ENCODE measurements around the gene LILRA2. TPM values are rescaled to one million over a fixed set of nuclear protein-coding genes. Genes with fewer than 3 reads are reported as not detected.
"Not testable (repeated sequence)": the region's sequence is repeated elsewhere in the genome, so short reads cannot be mapped to it uniquely, and the experiment has no call there.

LILRA2 gene
- total RNA-seq, 1 experiment from 2014 or later: not detected

DNA sequence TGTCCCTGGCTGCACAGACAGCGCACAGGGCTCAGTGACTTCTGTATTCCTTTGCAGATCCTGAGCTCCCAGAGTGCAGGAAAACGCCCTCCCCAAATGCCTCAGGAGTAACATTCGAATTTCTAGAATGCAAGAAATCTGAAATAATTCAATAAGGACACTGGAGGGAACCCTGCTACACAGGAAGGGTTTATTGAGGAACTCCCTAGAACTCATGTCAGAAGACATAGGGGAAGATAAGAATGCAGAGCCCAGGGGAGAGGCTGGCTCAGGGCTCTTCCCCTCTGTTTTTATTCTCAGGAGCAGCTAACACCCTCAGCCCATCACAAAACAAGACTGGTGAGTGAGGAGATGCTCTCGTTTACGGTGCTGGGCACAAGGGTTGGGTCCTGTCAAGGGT is 26.6 kb downstream of the LILRA2 start:
- no peak for DNase-seq (ENCODE audit: low spot score)
- in situ Hi-C loops (cut with HindIII; ENCODE audit: low sequenced_read_pairs): no loop called here

DNA sequence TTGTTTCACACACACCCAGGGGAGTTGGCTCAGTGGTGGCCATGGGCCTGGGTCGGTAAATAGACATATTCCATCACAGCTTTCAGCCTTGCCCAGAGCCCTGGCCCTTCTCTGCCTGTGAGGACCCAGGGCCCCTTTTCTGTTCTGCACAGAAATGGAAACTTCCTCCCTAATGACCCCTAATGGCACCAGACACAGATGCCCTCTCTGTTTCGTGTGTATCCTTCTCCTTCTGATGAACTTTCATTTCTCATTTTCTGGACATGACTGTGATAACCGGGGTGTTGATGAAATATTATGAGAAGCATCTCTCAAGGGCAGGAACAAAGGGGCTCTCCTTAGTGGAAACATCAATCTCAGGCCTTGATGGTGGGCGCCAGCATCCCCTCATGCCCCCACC is 32.6 kb downstream of the LILRA2 start:
- DNase-seq (ENCODE audit: low spot score): no peak
- in situ Hi-C loops (cut with HindIII; ENCODE audit: low sequenced_read_pairs): no loop called here

DNA sequence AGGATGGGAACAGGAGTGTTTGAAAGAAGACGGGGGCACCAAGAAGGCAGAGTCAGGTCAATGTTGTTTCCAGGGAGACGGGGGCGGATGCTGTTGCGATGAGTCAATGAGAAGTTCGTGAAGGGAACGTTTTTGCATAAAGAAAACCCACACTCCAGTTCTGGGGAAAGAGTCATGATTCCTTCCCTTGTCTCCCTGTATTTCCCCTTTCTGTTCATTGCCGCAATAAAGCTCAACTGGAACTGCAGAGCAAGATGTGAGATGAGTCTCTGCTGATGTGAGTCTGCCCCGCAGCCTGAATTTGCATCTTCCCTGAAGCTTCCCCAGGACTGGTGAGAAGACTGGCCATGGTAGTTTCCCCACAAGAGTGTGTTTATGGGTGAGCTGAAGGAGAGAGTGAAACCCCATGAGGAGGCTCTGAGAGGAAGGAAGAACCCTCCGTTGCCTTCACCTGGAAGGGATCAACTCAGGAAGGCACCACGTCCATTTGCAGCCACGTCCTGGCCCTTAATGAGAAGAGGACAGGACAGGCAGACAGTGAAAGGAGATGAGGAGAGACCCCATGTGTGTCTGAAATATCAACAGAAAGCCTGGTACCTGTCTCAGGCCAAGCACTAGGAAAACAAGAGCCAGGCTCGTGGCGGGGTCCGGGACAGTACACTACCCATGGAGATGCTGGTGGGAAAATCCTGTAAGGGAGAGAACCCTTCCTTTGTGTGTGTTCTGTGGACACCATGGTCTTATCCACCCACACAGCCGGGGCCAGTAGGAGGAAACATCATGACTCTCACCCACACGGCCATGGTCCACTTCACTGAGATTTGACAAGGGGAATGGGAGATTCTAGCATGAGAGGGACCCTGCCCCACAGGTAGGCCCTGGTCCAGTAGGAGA is 33.5 kb downstream of the LILRA2 start:
- in situ Hi-C loops (cut with HindIII; ENCODE audit: low sequenced_read_pairs): no loop called here
- DNase-seq (ENCODE audit: low spot score): no peak

DNA sequence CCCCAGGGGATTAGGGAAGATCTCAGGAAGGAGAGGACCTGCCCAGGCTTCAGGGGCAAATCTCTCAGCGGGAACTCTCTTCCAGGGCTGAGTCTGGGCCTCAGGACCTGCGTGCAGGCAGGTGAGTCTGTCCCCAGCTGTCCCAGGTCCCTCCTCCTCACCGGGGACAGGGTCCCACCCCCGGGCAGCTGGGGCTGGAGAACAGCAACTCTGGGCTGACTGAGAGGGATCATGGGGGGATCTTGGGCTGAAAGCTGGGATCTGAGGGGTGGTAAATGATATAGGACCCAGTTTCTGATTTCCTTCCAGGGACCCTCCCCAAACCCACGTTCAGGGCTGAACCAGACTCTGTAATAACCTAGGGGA is 34.2 kb downstream of the LILRA2 start:
- in situ Hi-C loops (cut with HindIII; ENCODE audit: low sequenced_read_pairs): no loop called here
- DNase-seq (ENCODE audit: low spot score): no peak

DNA sequence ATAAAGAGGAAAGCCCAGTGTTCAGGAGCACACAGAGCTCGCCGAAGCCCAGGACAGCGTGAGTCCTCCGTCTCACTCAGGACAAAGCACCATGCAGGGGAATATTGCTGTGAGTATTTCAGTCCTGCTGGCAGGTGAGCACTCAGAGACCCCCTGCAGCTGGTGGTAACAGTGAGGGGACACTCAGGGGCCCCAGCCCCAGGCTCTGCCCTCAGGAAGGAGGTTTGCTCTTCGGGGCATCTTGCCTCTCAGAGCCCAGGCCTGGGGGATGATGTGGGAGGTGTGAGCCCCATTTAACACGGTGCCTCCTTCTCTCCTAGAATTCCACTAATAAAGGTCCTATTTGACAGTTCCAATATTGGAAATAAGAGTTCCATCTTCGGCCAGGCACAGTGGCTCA is 34.6 kb downstream of the LILRA2 start:
- in situ Hi-C loops (cut with HindIII; ENCODE audit: low sequenced_read_pairs): no loop called here
- DNase-seq (ENCODE audit: low spot score): no peak

DNA sequence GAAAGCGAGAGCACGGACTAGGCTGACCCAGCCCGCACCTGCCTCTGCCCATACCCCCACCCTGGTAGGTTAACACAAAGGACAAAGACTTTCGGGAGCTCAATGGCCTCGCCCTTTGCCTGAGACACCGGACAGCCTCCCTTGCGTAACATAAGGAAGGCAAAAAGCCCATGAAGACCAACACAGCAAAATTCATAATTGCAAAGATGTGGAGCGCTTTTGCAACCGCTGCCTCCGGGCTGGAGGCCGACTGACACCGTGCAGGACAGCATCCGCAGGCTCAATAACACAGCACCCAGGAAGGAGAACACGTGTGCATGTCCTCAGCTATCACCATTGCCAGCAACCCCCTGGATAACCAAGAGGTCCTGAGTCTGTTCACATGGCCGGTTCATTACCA is 35.2 kb downstream of the LILRA2 start:
- in situ Hi-C loops (cut with HindIII; ENCODE audit: low sequenced_read_pairs): no loop called here
- DNase-seq (ENCODE audit: low spot score): no peak

DNA sequence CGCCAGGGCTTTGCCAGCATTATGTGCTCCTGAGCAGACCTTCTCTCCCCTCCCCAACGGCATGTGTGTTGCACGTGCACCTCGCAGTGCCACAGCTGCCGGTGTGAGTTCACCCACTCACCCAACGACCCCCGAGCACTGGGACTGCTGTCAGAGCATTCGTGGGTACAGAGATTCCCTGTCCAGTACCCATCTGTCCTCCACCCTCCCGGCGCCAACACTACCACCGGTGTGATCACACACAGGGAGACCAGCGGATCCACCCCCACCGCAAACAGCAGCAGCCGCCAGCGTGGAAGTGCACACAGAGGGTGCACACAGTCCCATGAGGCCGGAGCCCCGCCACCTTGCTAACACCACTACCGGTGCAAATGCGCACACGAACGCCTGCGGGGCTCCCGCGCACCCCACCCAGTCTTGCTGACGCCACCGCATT is 35.8 kb downstream of the LILRA2 start:
- in situ Hi-C loops (cut with HindIII; ENCODE audit: low sequenced_read_pairs): no loop called here
- no peak for DNase-seq (ENCODE audit: low spot score)

DNA sequence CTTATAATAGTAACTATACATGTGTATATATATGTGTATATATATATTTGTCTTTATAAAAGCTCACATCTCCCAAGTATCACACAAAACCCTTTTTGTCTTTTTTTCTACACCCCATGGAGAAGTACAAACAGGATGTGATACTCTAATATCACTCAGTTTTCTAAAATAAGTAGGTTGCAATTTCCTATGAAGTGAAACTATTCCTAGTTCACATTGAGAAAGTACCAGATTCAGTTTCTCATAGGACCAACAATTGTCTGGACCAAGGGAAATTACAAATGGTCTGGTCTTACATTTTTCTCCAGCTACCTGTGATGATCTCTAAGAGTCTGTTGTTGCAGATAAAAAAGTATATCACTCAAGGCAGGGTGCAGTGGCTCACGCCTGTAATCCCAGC is 38.8 kb downstream of the LILRA2 start:
- in situ Hi-C loops (cut with HindIII; ENCODE audit: low sequenced_read_pairs): no loop called here
- DNase-seq (ENCODE audit: low spot score): no peak

DNA sequence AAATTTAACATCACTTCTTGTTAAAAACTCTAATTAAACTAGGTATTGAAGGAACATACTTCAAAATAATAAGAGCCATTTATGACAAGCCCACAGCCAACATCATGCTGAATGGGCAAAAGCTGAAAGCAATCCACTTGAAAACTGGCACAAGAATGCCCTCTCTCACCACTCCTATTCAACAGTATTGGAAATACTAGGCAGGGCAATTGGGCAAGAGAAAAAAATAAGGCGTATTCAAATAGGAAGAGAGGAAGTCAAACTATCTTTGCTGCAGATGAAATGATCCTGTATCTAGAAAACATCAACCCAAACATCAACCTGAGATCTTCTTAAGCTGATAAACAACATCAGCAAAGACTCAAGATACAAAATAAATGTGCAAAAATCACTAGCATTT is 41.1 kb downstream of the LILRA2 start:
- in situ Hi-C loops (cut with HindIII; ENCODE audit: low sequenced_read_pairs): no loop called here
- no peak for DNase-seq (ENCODE audit: low spot score)

DNA sequence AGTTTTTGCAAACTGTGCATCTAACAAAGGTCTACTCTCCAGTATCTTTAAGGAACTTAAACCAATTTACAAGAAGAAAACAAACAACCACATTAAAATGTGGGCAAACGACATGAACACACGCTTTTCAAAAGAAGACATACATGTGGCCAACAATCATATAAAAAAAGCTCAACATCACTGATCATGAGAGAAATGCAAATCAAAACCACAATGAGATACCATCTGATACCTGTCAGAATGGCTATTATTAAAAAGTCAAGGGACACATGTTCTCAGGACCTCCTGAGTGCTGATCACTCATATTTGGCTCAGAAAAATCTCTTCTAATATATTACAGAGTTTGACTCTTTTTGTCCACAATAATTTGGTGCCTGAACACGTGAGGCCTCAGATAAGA is 42.5 kb downstream of the LILRA2 start:
- in situ Hi-C loops (cut with HindIII; ENCODE audit: low sequenced_read_pairs): no loop called here
- no peak for DNase-seq (ENCODE audit: low spot score)

DNA sequence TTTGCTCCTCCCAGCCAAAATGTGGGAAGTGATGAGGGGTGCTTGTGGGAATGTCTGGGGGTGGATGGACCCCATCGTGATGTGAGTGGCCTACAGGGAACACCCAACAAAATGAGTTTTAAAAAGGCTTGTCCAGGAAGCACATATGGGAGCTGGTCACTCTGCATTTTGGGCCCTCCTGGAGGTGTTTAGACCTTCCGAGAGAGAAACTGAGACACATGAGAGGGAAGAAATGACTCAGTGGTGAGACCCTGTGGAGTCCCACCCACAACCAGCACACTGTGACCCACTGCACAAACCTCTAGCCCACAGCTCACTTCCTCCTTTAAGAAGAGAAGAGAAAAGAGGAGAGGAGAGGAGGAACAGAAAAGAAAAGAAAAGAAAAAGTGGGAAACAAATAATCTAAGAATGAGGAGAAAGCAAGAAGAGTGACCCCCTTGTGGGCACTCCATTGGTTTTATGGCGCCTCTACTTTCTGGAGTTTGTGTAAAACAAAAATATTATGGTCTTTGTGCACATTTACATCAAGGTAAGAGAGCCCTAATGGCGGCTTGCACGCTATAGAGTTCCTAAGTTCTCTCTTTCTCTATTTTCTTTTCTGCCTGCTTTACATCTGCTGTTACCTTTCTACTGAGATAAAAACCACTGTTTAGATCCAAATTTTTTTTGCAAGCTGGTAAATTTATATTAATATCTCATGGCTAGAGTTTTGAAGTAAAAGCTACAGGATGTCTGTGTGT is 43.4 kb downstream of the LILRA2 start:
- DNase-seq (ENCODE audit: low spot score): no peak
- in situ Hi-C loops (cut with HindIII; ENCODE audit: low sequenced_read_pairs): no loop called here

DNA sequence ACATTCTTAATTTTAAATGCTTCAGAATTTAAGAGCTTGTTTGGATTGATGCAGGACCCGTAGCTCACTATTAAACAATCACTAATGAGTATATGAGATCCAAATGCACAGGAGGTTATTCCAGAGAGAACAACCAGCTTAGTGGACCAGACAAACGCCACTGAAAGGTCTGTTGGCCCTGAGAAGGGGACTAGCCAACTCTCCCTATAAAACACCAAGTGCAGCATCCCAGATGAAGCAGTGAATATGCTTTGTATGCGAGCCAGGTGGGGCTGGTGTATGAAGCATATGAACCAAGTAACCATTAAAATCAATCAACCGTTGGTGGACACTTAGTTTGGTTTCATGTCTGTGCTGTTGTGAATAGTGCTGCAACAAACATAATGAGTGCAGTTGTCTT is 46.9 kb downstream of the LILRA2 start:
- no peak for DNase-seq (ENCODE audit: low spot score)
- in situ Hi-C loops (cut with HindIII; ENCODE audit: low sequenced_read_pairs): no loop called here

DNA sequence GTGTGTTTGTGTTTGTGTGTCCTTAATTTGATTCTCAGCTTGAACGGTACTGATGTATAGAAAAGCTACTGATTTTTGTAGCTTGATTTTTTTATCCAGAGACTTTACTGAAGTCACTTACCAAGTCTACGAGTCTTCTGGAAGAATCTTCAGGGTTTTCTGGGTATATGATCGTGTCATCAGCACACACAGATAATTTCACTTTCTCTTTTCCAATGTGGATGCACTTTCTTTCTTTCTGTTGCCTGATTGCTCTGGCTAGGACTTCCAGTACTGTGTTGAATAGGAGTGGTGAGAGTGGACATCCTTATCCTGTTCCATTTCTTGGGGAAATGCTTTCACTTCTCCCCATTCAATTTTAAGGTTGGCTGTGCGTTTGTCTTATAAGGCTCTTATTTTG is 48.8 kb downstream of the LILRA2 start:
- in situ Hi-C loops (cut with HindIII; ENCODE audit: low sequenced_read_pairs): no loop called here
- no peak for DNase-seq (ENCODE audit: low spot score)

DNA sequence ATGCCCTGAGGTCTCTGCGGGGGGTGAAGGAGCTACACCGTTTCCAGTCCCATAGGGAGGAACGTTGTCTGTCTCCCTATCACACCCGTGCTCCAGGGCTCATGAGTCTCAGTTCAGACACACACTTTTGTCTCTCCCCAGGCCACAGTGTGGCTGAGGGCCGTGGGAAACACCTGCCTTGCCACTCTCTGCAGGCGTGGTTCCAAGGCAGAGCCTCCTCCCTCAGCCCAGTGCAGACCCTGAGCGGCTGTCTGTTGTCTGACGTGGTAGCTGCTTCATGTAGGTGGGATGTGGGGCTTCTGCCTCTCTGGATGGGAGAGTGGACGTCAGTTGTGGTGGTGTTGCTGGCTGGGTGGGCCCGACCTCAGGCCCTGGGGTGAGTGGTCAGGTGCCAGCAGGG is 50.6 kb downstream of the LILRA2 start:
- DNase-seq (ENCODE audit: low spot score); in situ Hi-C loops (cut with HindIII; ENCODE audit: low sequenced_read_pairs): not testable (repeated sequence)

DNA sequence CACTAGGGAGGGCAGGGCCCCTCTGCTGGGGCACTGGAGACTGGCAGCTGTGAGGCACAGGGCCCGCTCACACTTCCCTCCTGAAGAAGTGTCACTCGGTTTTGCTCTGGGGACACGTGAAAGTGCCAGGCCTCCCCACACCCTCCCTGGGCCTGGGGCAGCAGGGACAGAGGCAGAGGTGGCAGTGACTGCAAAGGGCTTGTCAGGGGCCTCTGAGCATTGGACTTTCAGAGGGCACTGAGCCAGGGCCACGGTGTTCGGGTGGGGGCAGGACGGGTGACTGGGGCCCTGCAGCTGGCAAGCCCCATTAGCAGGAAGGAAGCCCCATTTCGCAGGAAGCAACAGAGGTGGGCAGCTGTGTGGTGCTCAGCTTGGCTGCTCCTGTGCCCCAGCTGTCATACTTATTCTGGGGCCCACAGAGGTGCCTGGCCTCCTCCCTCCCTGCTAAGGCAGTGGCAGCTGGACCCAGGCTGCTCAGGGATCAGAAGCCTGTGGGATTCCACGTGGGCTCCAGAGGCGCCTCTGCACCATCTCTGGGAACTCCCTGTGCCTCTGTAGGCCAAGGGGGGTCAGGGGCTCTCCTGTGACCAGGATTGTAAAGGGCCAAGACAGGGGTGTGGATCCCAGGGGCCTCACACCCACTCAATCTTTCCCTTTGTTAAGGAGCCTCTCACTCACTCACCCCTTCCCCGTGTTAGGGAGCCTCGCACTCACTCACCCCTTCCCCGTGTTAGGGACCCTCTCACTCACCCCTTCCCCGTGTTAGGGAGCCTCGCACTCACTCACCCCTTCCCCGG is 51.5 kb downstream of the LILRA2 start:
- in situ Hi-C loops (cut with HindIII; ENCODE audit: low sequenced_read_pairs); DNase-seq (ENCODE audit: low spot score): not testable (repeated sequence)

DNA sequence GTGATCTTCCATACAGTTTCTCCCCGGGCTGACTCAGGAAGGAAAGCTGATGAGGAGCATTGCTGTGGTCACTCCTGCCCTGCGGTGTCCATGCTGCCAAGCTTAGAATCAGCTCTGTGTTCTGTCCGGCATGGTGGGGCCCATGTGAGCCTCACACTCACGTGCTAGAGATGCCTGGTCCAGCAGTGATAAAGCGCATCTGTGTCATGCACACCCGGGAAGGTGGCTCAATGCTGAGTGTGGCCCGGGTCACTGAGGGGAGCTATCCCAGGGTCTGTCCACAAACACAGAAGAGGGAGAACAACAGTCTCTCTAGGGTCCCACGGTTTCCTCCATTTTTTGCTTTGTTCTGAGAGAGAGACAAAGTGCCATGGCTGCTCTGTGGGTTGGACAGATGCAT is 53.2 kb downstream of the LILRA2 start:
- in situ Hi-C loops (cut with HindIII; ENCODE audit: low sequenced_read_pairs): no loop called here
- no peak for DNase-seq (ENCODE audit: low spot score)

DNA sequence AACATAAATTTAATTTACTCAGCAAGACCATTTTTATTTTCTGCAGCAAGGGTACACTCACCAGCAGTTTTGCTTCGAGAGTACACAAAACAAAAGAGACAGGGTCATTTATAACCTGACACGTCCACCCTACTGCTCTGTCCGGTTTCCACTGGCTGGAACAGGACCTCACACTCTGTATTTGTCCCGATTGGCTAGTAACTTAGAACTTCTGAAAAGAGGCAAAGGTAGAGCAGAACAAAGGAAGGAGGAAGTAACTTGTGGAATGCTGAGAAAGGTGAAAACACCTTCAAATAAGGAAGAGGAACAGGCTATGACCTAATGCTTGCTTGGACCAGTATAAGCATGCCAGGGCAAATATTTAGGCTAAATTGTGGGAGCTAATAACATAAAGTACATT is 54.3 kb downstream of the LILRA2 start:
- in situ Hi-C loops (cut with HindIII; ENCODE audit: low sequenced_read_pairs); DNase-seq (ENCODE audit: low spot score): not testable (repeated sequence)

DNA sequence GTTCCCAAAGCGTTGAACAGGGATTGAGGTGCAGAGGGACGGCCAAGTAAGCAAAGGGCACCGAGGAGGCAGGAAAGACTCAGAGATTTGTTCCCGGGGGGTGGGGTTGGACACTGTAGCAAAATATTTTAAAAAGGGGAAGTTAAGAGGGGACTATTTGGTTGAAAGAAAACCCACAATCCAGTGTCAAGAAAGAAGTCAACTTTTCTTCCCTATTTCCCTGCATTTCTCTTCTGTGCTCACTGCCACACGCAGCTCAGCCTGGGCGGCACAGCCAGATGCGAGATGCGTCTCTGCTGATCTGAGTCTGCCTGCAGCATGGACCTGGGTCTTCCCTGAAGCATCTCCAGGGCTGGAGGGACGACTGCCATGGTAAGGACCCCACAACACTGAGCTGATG is 56.7 kb downstream of the LILRA2 start, which contains the start of gene LILRB1:
Gene LILRB1 (plus strand): TSS at position 223 of the 400 bp plus-strand sequence. CDS start 590 bp downstream, outside the sequence.
- in situ Hi-C loops (cut with HindIII; ENCODE audit: low sequenced_read_pairs); DNase-seq (ENCODE audit: low spot score): not testable (repeated sequence)

DNA sequence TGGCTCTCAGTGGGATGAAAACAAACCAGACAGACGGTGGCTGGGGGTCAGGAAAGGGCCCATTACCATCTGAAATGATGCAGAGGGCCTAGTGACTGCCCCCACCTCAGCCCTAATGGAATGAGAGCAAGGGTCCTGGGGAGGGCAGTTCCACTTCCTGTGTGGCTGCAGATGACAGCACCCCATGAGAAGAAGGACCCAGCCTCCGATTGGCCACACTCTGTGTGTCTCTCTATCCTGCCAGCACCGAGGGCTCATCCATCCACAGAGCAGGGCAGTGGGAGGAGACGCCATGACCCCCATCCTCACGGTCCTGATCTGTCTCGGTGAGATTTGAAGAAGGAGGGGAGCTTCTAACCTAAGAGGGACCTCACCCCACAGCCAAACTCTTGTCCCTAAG is 57.2 kb downstream of the LILRA2 start:
- DNase-seq (ENCODE audit: low spot score): no peak
- in situ Hi-C loops (cut with HindIII; ENCODE audit: low sequenced_read_pairs): no loop called here

Data from G401 (cell line).